Activated naive CD8-positive, alpha-beta T cell (primary cell): Measurements from ENCODE around the gene RERG.

ENCODE experiments used
- H3K27ac Mint-ChIP-seq: one replicate; pipeline ENCODE4 v1.8.0; 2021; ENCODE audit warnings: mixed read lengths
- H3K27me3 Mint-ChIP-seq: one replicate; pipeline ENCODE4 v1.8.0; 2021; ENCODE audit warnings: mixed read lengths
- H3K36me3 Mint-ChIP-seq: one replicate; pipeline ENCODE4 v1.8.0; 2021; ENCODE audit warnings: mixed read lengths
- H3K4me1 Mint-ChIP-seq: one replicate; pipeline ENCODE4 v1.8.0; 2021; ENCODE audit warnings: low read depth, mixed read lengths
- H3K4me3 Mint-ChIP-seq: one replicate; pipeline ENCODE4 v1.8.0; 2021; ENCODE audit warnings: mild to moderate bottlenecking, mixed read lengths
- H3K9me3 Mint-ChIP-seq: one replicate; pipeline ENCODE4 v1.8.0; 2021; ENCODE audit warnings: low read depth, mixed read lengths

RERG gene

GRCh38 chr12:15220915-15221885, at the start of gene RERG:
RERG (minus strand) TSS chr12:15221417; CDS start chr12:15217489, 3,928 bp downstream.
- peaks cover 8% of the 10 kb centered on the region for H3K4me1 Mint-ChIP-seq
- no peaks in the 10 kb centered on the region for H3K36me3 Mint-ChIP-seq
- peaks cover 25% of the 10 kb centered on the region for H3K27me3 Mint-ChIP-seq
- H3K4me3 Mint-ChIP-seq = peak within 1 kb of the TSS; percentile 48
- no peak within 1 kb of the TSS for H3K27ac Mint-ChIP-seq
- no peaks in the 10 kb centered on the region for H3K9me3 Mint-ChIP-seq

- Mint-ChIP-seq H3K4me3 (no peak overlapping the region), H3K27ac (no peak overlapping the region), H3K4me1 (no peaks in the 10 kb centered on the region), H3K27me3 (peaks cover 5% of the 10 kb centered on the region), H3K9me3 (no peaks in the 10 kb centered on the region), H3K36me3 (no peaks in the 10 kb centered on the region)
Observed at GRCh38 chr12:15270591-15270990, 49.4 kb upstream of the RERG start.

- no peaks in the 10 kb centered on the region for H3K9me3 Mint-ChIP-seq
- H3K27me3 Mint-ChIP-seq = peaks cover 5% of the 10 kb centered on the region
- no peak overlapping the region for H3K4me3 Mint-ChIP-seq
- H3K27ac Mint-ChIP-seq = no peak overlapping the region
- H3K4me1 Mint-ChIP-seq = no peaks in the 10 kb centered on the region
- no peaks in the 10 kb centered on the region for H3K36me3 Mint-ChIP-seq
Observed at GRCh38 chr12:15268927-15269552, 47.8 kb upstream of the RERG start.

- H3K9me3 Mint-ChIP-seq = no peaks in the 10 kb centered on the region
- no peaks in the 10 kb centered on the region for H3K36me3 Mint-ChIP-seq
- peaks cover 3% of the 10 kb centered on the region for H3K27me3 Mint-ChIP-seq
- no peak overlapping the region for H3K27ac Mint-ChIP-seq
- H3K4me1 Mint-ChIP-seq = no peaks in the 10 kb centered on the region
- H3K4me3 Mint-ChIP-seq = no peak overlapping the region
Observed at GRCh38 chr12:15268309-15268708, 47.1 kb upstream of the RERG start.

- Mint-ChIP-seq H3K4me3 (no peak overlapping the region), H3K9me3 (no peaks in the 10 kb centered on the region), H3K4me1 (no peaks in the 10 kb centered on the region), H3K27me3 (peaks cover 2% of the 10 kb centered on the region), H3K27ac (no peak overlapping the region), H3K36me3 (no peaks in the 10 kb centered on the region)
Observed at GRCh38 chr12:15265875-15266274, 44.7 kb upstream of the RERG start.

- H3K36me3 Mint-ChIP-seq = peaks cover 7% of the 10 kb centered on the region
- H3K27me3 Mint-ChIP-seq = peaks cover 15% of the 10 kb centered on the region
- H3K27ac Mint-ChIP-seq = no peak overlapping the region
- no peak overlapping the region for H3K4me3 Mint-ChIP-seq
- no peaks in the 10 kb centered on the region for H3K4me1 Mint-ChIP-seq
- H3K9me3 Mint-ChIP-seq = peaks cover 7% of the 10 kb centered on the region
Observed at GRCh38 chr12:15256761-15257160, 35.5 kb upstream of the RERG start.

- peaks cover 7% of the 10 kb centered on the region for H3K36me3 Mint-ChIP-seq
- peaks cover 9% of the 10 kb centered on the region for H3K9me3 Mint-ChIP-seq
- H3K4me1 Mint-ChIP-seq = no peaks in the 10 kb centered on the region
- no peak overlapping the region for H3K27ac Mint-ChIP-seq
- no peak overlapping the region for H3K4me3 Mint-ChIP-seq
- H3K27me3 Mint-ChIP-seq = peaks cover 20% of the 10 kb centered on the region
Observed at GRCh38 chr12:15253990-15254389, 32.8 kb upstream of the RERG start.

- no peaks in the 10 kb centered on the region for H3K4me1 Mint-ChIP-seq
- peaks cover 59% of the 10 kb centered on the region for H3K27me3 Mint-ChIP-seq
- H3K27ac Mint-ChIP-seq = no peak overlapping the region
- H3K36me3 Mint-ChIP-seq = peaks cover 3% of the 10 kb centered on the region
- no peak overlapping the region for H3K4me3 Mint-ChIP-seq
- H3K9me3 Mint-ChIP-seq = peaks cover 17% of the 10 kb centered on the region
Observed at GRCh38 chr12:15244926-15245325, 23.7 kb upstream of the RERG start.

- peaks cover 60% of the 10 kb centered on the region for H3K27me3 Mint-ChIP-seq
- H3K27ac Mint-ChIP-seq = no peak overlapping the region
- peaks cover 3% of the 10 kb centered on the region for H3K36me3 Mint-ChIP-seq
- no peaks in the 10 kb centered on the region for H3K4me1 Mint-ChIP-seq
- no peak overlapping the region for H3K4me3 Mint-ChIP-seq
- peaks cover 17% of the 10 kb centered on the region for H3K9me3 Mint-ChIP-seq
Observed at GRCh38 chr12:15244341-15244740, 23.1 kb upstream of the RERG start.

GRCh38 chr12:15243102-15243501, 21.9 kb upstream of the RERG start:
- H3K36me3 Mint-ChIP-seq = peaks cover 3% of the 10 kb centered on the region
- H3K4me1 Mint-ChIP-seq = no peaks in the 10 kb centered on the region
- H3K9me3 Mint-ChIP-seq = peaks cover 10% of the 10 kb centered on the region
- peaks cover 60% of the 10 kb centered on the region for H3K27me3 Mint-ChIP-seq
- H3K4me3 Mint-ChIP-seq = no peak overlapping the region
- no peak overlapping the region for H3K27ac Mint-ChIP-seq

- H3K36me3 Mint-ChIP-seq = no peaks in the 10 kb centered on the region
- H3K4me1 Mint-ChIP-seq = no peaks in the 10 kb centered on the region
- H3K9me3 Mint-ChIP-seq = no peaks in the 10 kb centered on the region
- H3K27ac Mint-ChIP-seq = no peak overlapping the region
- peaks cover 55% of the 10 kb centered on the region for H3K27me3 Mint-ChIP-seq
- no peak overlapping the region for H3K4me3 Mint-ChIP-seq
Observed at GRCh38 chr12:15240898-15241297, 19.7 kb upstream of the RERG start.

- Mint-ChIP-seq H3K4me1 (no peaks in the 10 kb centered on the region), H3K4me3 (no peak overlapping the region), H3K9me3 (no peaks in the 10 kb centered on the region), H3K36me3 (no peaks in the 10 kb centered on the region), H3K27me3 (peaks cover 32% of the 10 kb centered on the region), H3K27ac (no peak overlapping the region)
Observed at GRCh38 chr12:15234508-15234907, 13.3 kb upstream of the RERG start.

GRCh38 chr12:15234011-15234410, 12.8 kb upstream of the RERG start:
- Mint-ChIP-seq H3K36me3 (no peaks in the 10 kb centered on the region), H3K4me1 (no peaks in the 10 kb centered on the region), H3K9me3 (no peaks in the 10 kb centered on the region), H3K27ac (no peak overlapping the region), H3K4me3 (no peak overlapping the region), H3K27me3 (peaks cover 32% of the 10 kb centered on the region)

- Mint-ChIP-seq H3K27me3 (peaks cover 28% of the 10 kb centered on the region), H3K27ac (no peak overlapping the region), H3K4me3 (no peak overlapping the region), H3K36me3 (no peaks in the 10 kb centered on the region), H3K9me3 (no peaks in the 10 kb centered on the region), H3K4me1 (no peaks in the 10 kb centered on the region)
Observed at GRCh38 chr12:15232959-15233358, 11.7 kb upstream of the RERG start.

GRCh38 chr12:15231493-15231892, 10.3 kb upstream of the RERG start:
- no peaks in the 10 kb centered on the region for H3K9me3 Mint-ChIP-seq

More at GRCh38 chr12:15231493-15231892, 10.3 kb upstream of the RERG start:
- no peak overlapping the region for H3K27ac Mint-ChIP-seq
- no peaks in the 10 kb centered on the region for H3K36me3 Mint-ChIP-seq
- no peaks in the 10 kb centered on the region for H3K4me1 Mint-ChIP-seq
- H3K4me3 Mint-ChIP-seq = no peak overlapping the region
- peaks cover 29% of the 10 kb centered on the region for H3K27me3 Mint-ChIP-seq
